H9 (cell line): ENCODE measurements around the gene SEMA4A. TPM values are rescaled to one million over a fixed set of nuclear protein-coding genes. Genes with fewer than 3 reads are reported as not detected.
A peak's percentile ranks its signal among the peaks of the same experiment; 100 is the strongest.

Experiments
- DNase-seq: peaks from one replicate; pipeline ENCODE4 v3.0.0-alpha.2; 2017
- H2AFZ ChIP-seq: one replicate; pipeline ENCODE4 v1.6.1; 2013; ENCODE audit warnings: mild to moderate bottlenecking, low read length, control low read depth, moderate library complexity
- H2AK5ac ChIP-seq: 2 replicates; pipeline ENCODE4 v1.6.1; 2013; ENCODE audit warnings: low read length, control low read depth, mixed read lengths; ENCODE audit not compliant: insufficient read length
- H2BK120ac ChIP-seq: one replicate; pipeline ENCODE4 v1.6.1; 2013; ENCODE audit warnings: low read depth, mild to moderate bottlenecking, low read length, control low read depth, inconsistent platforms; ENCODE audit not compliant: poor library complexity, severe bottlenecking
- H2BK12ac ChIP-seq: 2 replicates; pipeline ENCODE4 v1.6.1; 2013; ENCODE audit warnings: low read length, control low read depth, mixed read lengths, low read depth; ENCODE audit not compliant: insufficient read length
- H2BK15ac ChIP-seq: 2 replicates; pipeline ENCODE4 v1.6.1; 2013; ENCODE audit warnings: low read depth, low read length, control low read depth
- H2BK20ac ChIP-seq: one replicate; pipeline ENCODE4 v1.6.1; 2013; ENCODE audit warnings: low read depth, mild to moderate bottlenecking, low read length, control low read depth, inconsistent platforms; ENCODE audit not compliant: poor library complexity, severe bottlenecking
- H2BK5ac ChIP-seq: 2 replicates; pipeline ENCODE4 v1.6.1; 2013; ENCODE audit warnings: low read length, control low read depth, mixed read lengths; ENCODE audit not compliant: insufficient read length
- H3K14ac ChIP-seq: 2 replicates; pipeline ENCODE4 v1.6.1; 2013; ENCODE audit warnings: low read length, control low read depth; ENCODE audit not compliant: insufficient read depth
- H3K18ac ChIP-seq: 2 replicates; pipeline ENCODE4 v1.6.1; 2013; ENCODE audit warnings: low read depth, mild to moderate bottlenecking, mixed read lengths, low read length, control low read depth; ENCODE audit not compliant: insufficient read length
- H3K23ac ChIP-seq: 2 replicates; pipeline ENCODE4 v1.6.1; 2013; ENCODE audit warnings: low read length, control low read depth, mixed read lengths, low read depth; ENCODE audit not compliant: insufficient read length
- H3K23me2 ChIP-seq: 2 replicates; pipeline ENCODE4 v1.6.1; 2013; ENCODE audit warnings: low read depth, mild to moderate bottlenecking, mixed read lengths, low read length, control low read depth; ENCODE audit not compliant: insufficient read length, poor library complexity, severe bottlenecking
- H3K27ac ChIP-seq: 2 replicates; pipeline ENCODE4 v1.5.1; 2013; ENCODE audit warnings: low read length, control low read depth, mixed read lengths, low read depth; ENCODE audit not compliant: insufficient read length
- H3K27me3 ChIP-seq: 2 replicates; pipeline ENCODE4 v1.6.1; 2013; ENCODE audit warnings: low read length, control low read depth, inconsistent platforms; ENCODE audit not compliant: insufficient read depth
- H3K4ac ChIP-seq: 2 replicates; pipeline ENCODE4 v1.6.1; 2013; ENCODE audit warnings: low read depth, mild to moderate bottlenecking, control low read depth, inconsistent platforms, low read length, moderate library complexity
- H3K4me1 ChIP-seq: 2 replicates; pipeline ENCODE4 v1.6.1; 2013; ENCODE audit warnings: low read length, control low read depth, inconsistent platforms; ENCODE audit not compliant: insufficient read depth
- H3K4me2 ChIP-seq: 2 replicates; pipeline ENCODE4 v1.6.1; 2013; ENCODE audit warnings: low read length, control low read depth, mixed read lengths; ENCODE audit not compliant: insufficient read length, insufficient read depth
- H3K56ac ChIP-seq: 2 replicates; pipeline ENCODE4 v1.6.1; 2013; ENCODE audit warnings: low read depth, mild to moderate bottlenecking, mixed read lengths, low read length, control low read depth; ENCODE audit not compliant: insufficient read length
- H3K79me1 ChIP-seq: 2 replicates; pipeline ENCODE4 v1.6.1; 2013; ENCODE audit warnings: low read depth, mild to moderate bottlenecking, moderate library complexity, low read length, control low read depth, inconsistent platforms; ENCODE audit not compliant: insufficient read depth, poor library complexity, severe bottlenecking
- H3K79me2 ChIP-seq: 2 replicates; pipeline ENCODE4 v1.6.1; 2013; ENCODE audit warnings: low read length, control low read depth, inconsistent platforms; ENCODE audit not compliant: insufficient read depth
- H3K9ac ChIP-seq: 2 replicates; pipeline ENCODE4 v1.6.1; 2013; ENCODE audit warnings: low read length, control low read depth, mixed read lengths; ENCODE audit not compliant: insufficient read length; ENCODE audit errors: extremely low read depth
- H3K9me3 ChIP-seq: one replicate; pipeline ENCODE4 v1.6.1; 2013; ENCODE audit warnings: low read depth, low read length, inconsistent platforms; ENCODE audit not compliant: control insufficient read depth
- H3T11ph ChIP-seq: one replicate; pipeline ENCODE4 v1.6.1; 2013; ENCODE audit warnings: mild to moderate bottlenecking, low read length, control low read depth, inconsistent platforms
- H4K20me1 ChIP-seq: one replicate; pipeline ENCODE4 v1.6.1; 2013; ENCODE audit not compliant: control insufficient read depth, insufficient read length, insufficient read depth
- H4K5ac ChIP-seq: 2 replicates; pipeline ENCODE4 v1.6.1; 2013; ENCODE audit warnings: low read depth, mild to moderate bottlenecking, mixed read lengths, low read length, control low read depth; ENCODE audit not compliant: insufficient read length
- H4K8ac ChIP-seq: replicated peaks from 2 replicates; pipeline ENCODE4 v1.6.1; 2013; ENCODE audit warnings: low read length, control low read depth, mixed read lengths, low read depth; ENCODE audit not compliant: insufficient read length
- H4K91ac ChIP-seq: 2 replicates; pipeline ENCODE4 v1.6.1; 2013; ENCODE audit warnings: low read depth, mild to moderate bottlenecking, moderate library complexity, mixed read lengths, low read length, control low read depth; ENCODE audit not compliant: insufficient read length
- H3K27ac Mint-ChIP-seq, 3 experiments: 2 replicates in 2 of 3; 3 replicates in 1 of 3; pipeline ENCODE4 v1.8.0; 2020 to 2021; ENCODE audit warnings: mixed read lengths in 3 of 3, mild to moderate bottlenecking in 1 of 3, moderate library complexity in 1 of 3
- H3K27me3 Mint-ChIP-seq: 2 replicates; pipeline ENCODE4 v1.8.0; 2021; ENCODE audit warnings: low read depth, mild to moderate bottlenecking, moderate library complexity, mixed read lengths
- H3K36me3 Mint-ChIP-seq, 3 experiments: 2 replicates in 2 of 3; 3 replicates in 1 of 3; pipeline ENCODE4 v1.8.0; 2020 to 2021; ENCODE audit warnings: low read depth in 3 of 3, mixed read lengths in 3 of 3; ENCODE audit not compliant: insufficient read depth in 1 of 3
- H3K4me1 Mint-ChIP-seq, 2 experiments: 2 replicates each; pipeline ENCODE4 v1.8.0; 2020; ENCODE audit warnings: mixed read lengths in 2 of 2
- H3K4me3 Mint-ChIP-seq, 2 experiments: 2 replicates in 1 of 2; 3 replicates in 1 of 2; pipeline ENCODE4 v1.8.0; 2020 to 2021; ENCODE audit warnings: mild to moderate bottlenecking in 2 of 2, mixed read lengths in 2 of 2, moderate library complexity in 1 of 2
- H3K9me3 Mint-ChIP-seq, 2 experiments: 2 replicates in 1 of 2; 3 replicates in 1 of 2; pipeline ENCODE4 v1.8.0; 2020; ENCODE audit warnings: mild to moderate bottlenecking in 2 of 2, mixed read lengths in 2 of 2, moderate library complexity in 1 of 2
- CTCF ChIP-seq: fragments of 200-600 bp; sonication (generic); conservative IDR thresholded peaks from 3 replicates; pipeline ENCODE4 v1.8.0; 2021; ENCODE audit warnings: antibody characterized with exemption, mild to moderate bottlenecking
- WGBS: extraction: QIAGEN DNeasy Blood & Tissue Kit; methylation state at CpG from one replicate; pipeline ENCODE4 v1.1.7; 2013; ENCODE audit warnings: missing lambda C conversion rate, low lambda C conversion rate, mixed read lengths; ENCODE audit not compliant: insufficient read length; ENCODE audit errors: extremely low coverage; 5-methylcytosine and 5-hydroxymethylcytosine counted together
- total RNA-seq: library from RNA; stranded (reverse); gene quantifications from 2 replicates; pipeline ENCODE4 v1.2.1, GENCODE V29; 2021

SEMA4A gene
- total RNA-seq, 1 experiment from 2014 or later = 11.1 TPM

- H3K14ac ChIP-seq = no peak overlapping the region
- H3K4ac ChIP-seq = no peak overlapping the region
- WGBS = no CpG with 5 or more reads among the region's 6 CpGs
- H3K27ac ChIP-seq = no peak overlapping the region
- peak overlapping the region in 1 of 3 experiments; percentile 87; a peak in 1 of 7 replicates for H3K27ac Mint-ChIP-seq
- no peak overlapping the region for H3K23ac ChIP-seq
- no peak overlapping the region for H2BK12ac ChIP-seq
- H3K23me2 ChIP-seq = no peaks in the 10 kb centered on the region
- H3K27me3 ChIP-seq = no peaks in the 10 kb centered on the region
- no peaks in the 10 kb centered on the region for H3K79me2 ChIP-seq
- no peak overlapping the region for H2BK20ac ChIP-seq
- H3K18ac ChIP-seq = peak overlapping the region; percentile 15
- no peaks in the 10 kb centered on the region; the same call in 1 of the 2 replicates for H3K27me3 Mint-ChIP-seq
- no peak overlapping the region for H3K9ac ChIP-seq
- no peak overlapping the region for H3K4me2 ChIP-seq
- H2AK5ac ChIP-seq = no peak overlapping the region
- no peak overlapping the region for H2BK5ac ChIP-seq
- TF ChIP-seq CTCF = no peak
- H3K36me3 Mint-ChIP-seq = no peaks in the 10 kb centered on the region
- no peak overlapping the region for H3T11ph ChIP-seq
- H3K56ac ChIP-seq = no peak overlapping the region
- no peak overlapping the region for H4K91ac ChIP-seq
- no peak overlapping the region for H2BK15ac ChIP-seq
- H2AFZ ChIP-seq = no peak overlapping the region
- DNase-seq = no peak
- H4K8ac ChIP-seq = no peak overlapping the region
- no peaks in the 10 kb centered on the region for H4K20me1 ChIP-seq
- peaks cover 69 to 73% of the 10 kb centered on the region in 2 experiments for H3K4me1 Mint-ChIP-seq
- H3K9me3 ChIP-seq = no peaks in the 10 kb centered on the region
- peak overlapping the region in 1 of 2 experiments; percentile 8; a peak in 1 of 5 replicates for H3K4me3 Mint-ChIP-seq
- no peaks in the 10 kb centered on the region for H3K9me3 Mint-ChIP-seq
- peaks cover 27% of the 10 kb centered on the region for H3K4me1 ChIP-seq
- H2BK120ac ChIP-seq = no peak overlapping the region
- no peaks in the 10 kb centered on the region for H3K79me1 ChIP-seq
- no peak overlapping the region for H4K5ac ChIP-seq
These were observed 5.2 kb upstream of the SEMA4A start for GRCh38 chr1:156148216-156148615.
